Endothelial cell of umbilical vein (primary cell): ENCODE data around the gene SLC25A24. TPM values are rescaled to one million over a fixed set of nuclear protein-coding genes. Genes with fewer than 3 reads are reported as not detected.
"Not testable (repeated sequence)": the region's sequence is repeated elsewhere in the genome, so short reads cannot be mapped to it uniquely, and the experiment has no call there.

Experiments
- Bru-seq: library from RNA; stranded (reverse); fragments of 400-500 nt; gene quantifications from one replicate; lab custom pipeline; 2021; lab: Mats Ljungman, UMichigan
- BruChase-seq, 2 experiments: library from RNA; stranded (reverse); fragments of 400-500 nt; gene quantifications; one replicate each; lab custom pipeline; 2021; lab: Mats Ljungman, UMichigan
- BruUV-seq: library from RNA; stranded (reverse); fragments of 400-500 nt; replicated peaks from 2 replicates; lab custom pipeline; 2021; lab: Mats Ljungman, UMichigan
- CTCF ChIA-PET: fragments of 300-600, 350-600 bp; sonication (Branson Sonifier 250); formaldehyde crosslinking; loops from one replicate; lab custom pipeline; 2021; ENCODE audit warnings: antibody characterized with exemption, inconsistent platforms; lab: Charles Lee
- POLR2A ChIA-PET: fragments of 300-600, 350-600 bp; sonication (Branson Sonifier 250); formaldehyde crosslinking; loops from one replicate; lab custom pipeline; 2021; ENCODE audit warnings: antibody characterized with exemption, inconsistent platforms; lab: Charles Lee
- DNase-seq: peaks from one replicate; pipeline ENCODE4 v3.0.0-alpha.2; 2011; ENCODE audit warnings: low read depth, low spot score
- FAIRE-seq: peaks from 2 replicates; lab custom pipeline; 2011; peaks lifted over from hg19 to GRCh38; lab: Jason Lieb, UNC
- H2AFZ ChIP-seq: 2 replicates; pipeline ENCODE4 v1.6.0; 2012; ENCODE audit warnings: low read depth, low read length, control low read depth, inconsistent platforms
- H3K27ac ChIP-seq: 2 replicates; pipeline ENCODE4 v1.5.1; 2011; ENCODE audit warnings: low read depth, mild to moderate bottlenecking, control low read depth, low read length, moderate library complexity; ENCODE audit not compliant: insufficient read depth
- H3K27me3 ChIP-seq, 2 experiments: 2 replicates each; pipeline versions ENCODE4 v1.6.0 to v1.6.1; 2011; ENCODE audit warnings: low read length in 2 of 2, mixed read lengths in 1 of 2; ENCODE audit not compliant: control insufficient read depth in 2 of 2, insufficient read depth in 2 of 2
- H3K36me3 ChIP-seq, 2 experiments: 2 replicates in 1 of 2; 3 replicates in 1 of 2; pipeline ENCODE4 v1.5.1; 2011; ENCODE audit warnings: low read length in 2 of 2, mild to moderate bottlenecking in 1 of 2, moderate library complexity in 1 of 2; ENCODE audit not compliant: control insufficient read depth in 2 of 2, insufficient read depth in 2 of 2; ENCODE audit errors: extremely low read depth in 1 of 2
- H3K4me1 ChIP-seq: 3 replicates; pipeline ENCODE4 v1.5.1; 2011; ENCODE audit warnings: mild to moderate bottlenecking, low read length; ENCODE audit not compliant: control insufficient read depth, insufficient read depth; ENCODE audit errors: extremely low read depth
- H3K4me2 ChIP-seq: 2 replicates; pipeline ENCODE4 v1.6.1; 2011; ENCODE audit warnings: low read length, control low read depth, mixed read lengths; ENCODE audit not compliant: insufficient read depth
- H3K4me3 ChIP-seq, 3 experiments: fragments of 200-600 bp in 1 of 3; sonication (generic), shearing (Covaris generic) in 1 of 3; replicated peaks in 1 of 3; 2 replicates each; pipeline ENCODE4 v1.5.1; 2011 to 2016; ENCODE audit warnings: control low read depth in 3 of 3, low read length in 3 of 3, mild to moderate bottlenecking in 2 of 3, inconsistent platforms in 1 of 3, low read depth in 1 of 3, moderate library complexity in 1 of 3; ENCODE audit not compliant: insufficient read depth in 1 of 3
- H3K79me2 ChIP-seq: 2 replicates; pipeline ENCODE4 v1.6.0; 2012; ENCODE audit warnings: low read length, inconsistent platforms; ENCODE audit not compliant: control insufficient read depth, insufficient read depth
- H3K9ac ChIP-seq: replicated peaks from 2 replicates; pipeline ENCODE3; 2011; ENCODE audit warnings: low read length, control low read depth; ENCODE audit not compliant: insufficient read depth; ENCODE audit errors: extremely low read depth
- H3K9me1 ChIP-seq: replicated peaks from 3 replicates; pipeline ENCODE4 v1.6.0; 2011; ENCODE audit warnings: mild to moderate bottlenecking, low read length; ENCODE audit not compliant: control insufficient read depth, insufficient read depth; ENCODE audit errors: extremely low read depth
- H3K9me3 ChIP-seq: replicated peaks from 2 replicates; pipeline ENCODE4 v1.5.1; 2012; ENCODE audit warnings: low read length, inconsistent platforms; ENCODE audit not compliant: control insufficient read depth, insufficient read depth
- H4K20me1 ChIP-seq: replicated peaks from 2 replicates; pipeline ENCODE3; 2011; ENCODE audit warnings: mild to moderate bottlenecking, low read length; ENCODE audit not compliant: control insufficient read depth, insufficient read depth; ENCODE audit errors: extremely low read depth
- EZH2 ChIP-seq: IDR thresholded peaks from 2 replicates; pipeline ENCODE4 v1.6.1; 2012; ENCODE audit warnings: borderline replicate concordance, low read depth, mild to moderate bottlenecking, moderate library complexity, low read length, inconsistent platforms; ENCODE audit not compliant: severe bottlenecking
- GATA2 ChIP-seq: IDR thresholded peaks from 2 replicates; pipeline ENCODE4 v1.7.0; 2011; ENCODE audit warnings: low read depth, mild to moderate bottlenecking, moderate library complexity, mixed read lengths, low read length; ENCODE audit not compliant: insufficient read length, insufficient read depth
- POLR2AphosphoS5 ChIP-seq: IDR thresholded peaks from 2 replicates; pipeline ENCODE4 v1.6.1; 2012; ENCODE audit warnings: low read depth, mild to moderate bottlenecking, control low read depth, low read length, moderate library complexity; ENCODE audit not compliant: insufficient read depth
- dilution Hi-C: fragments of 300-500 bp; cut with MboI; formaldehyde crosslinking; loops from one replicate; pipeline ENCODE4 v1.15.0; 2019; ENCODE audit warnings: low sequenced_read_pairs; ENCODE audit not compliant: extremely low pct_ligation_motif_present
- intact Hi-C: fragments of 100-400 bp; cut with micrococcal nuclease; formaldehyde crosslinking; loops from one replicate; pipeline ENCODE4 v1.10.0; 2022
- long read RNA-seq: library from polyadenylated mRNA; stranded (forward); transcript quantifications from one replicate; pipeline ENCODE4 v2.0.0, GENCODE V29; 2021
- polyA minus RNA-seq, 3 experiments: library from RNA; depleted of rRNA, polyadenylated mRNA; stranded (reverse); fragments of >200 nt; gene quantifications; 1 replicate in 1 of 3; 2 replicates in 2 of 3; pipeline ENCODE4 v1.2.3, GENCODE V29; 2011
- polyA plus RNA-seq, 4 experiments: library from polyadenylated mRNA; depleted of rRNA in 3 of 4; stranded (reverse) in 3 of 4; unstranded in 1 of 4; fragments of >200 nt; gene quantifications; 2 replicates each; pipeline versions ENCODE4 v1.2.1 to v1.2.3, GENCODE V29; 2011 to 2012; ENCODE audit warnings: missing spikeins in 1 of 4
- total RNA-seq: library from RNA; stranded (reverse); gene quantifications from 2 replicates; pipeline ENCODE4 v1.2.3, GENCODE V29; 2021

The SLC25A24 gene
- total RNA-seq: 44.5 and 45.8 TPM in 2 replicates
- 12.9 and 16.9 TPM in 2 replicates for polyA plus RNA-seq
- 19.6 and 20.2 TPM in 2 replicates for polyA plus RNA-seq (2011; cell fraction: cytosol; rRNA removed)
- polyA plus RNA-seq (2011; cell fraction: nucleus; rRNA removed): 26.6 and 34.8 TPM in 2 replicates
- polyA plus RNA-seq (2012): 26.9 and 34.4 TPM in 2 replicates
- polyA minus RNA-seq: 31.5 and 32.2 TPM in 2 replicates
- 38.8 TPM for polyA minus RNA-seq (2011; cell fraction: cytosol; rRNA and poly(A)+ RNA removed)
- polyA minus RNA-seq (2011; cell fraction: nucleus; rRNA and poly(A)+ RNA removed): 51.9 and 57.4 TPM in 2 replicates
- percentile 96 among the genes with signal in this experiment for Bru-seq, nascent RNA
- percentile 90 among the genes with signal in this experiment for BruChase-seq, experiment 1, labeled RNA remaining after a 6-hour chase
- BruChase-seq, experiment 2, labeled RNA remaining after a 2-hour chase: percentile 90 among the genes with signal in this experiment
- long read RNA-seq, full-length matches to known transcripts: 96 of 112 reads
- long read RNA-seq, partial matches to known transcripts: 4 of 112 reads
- long read RNA-seq, other reads (novel, unspliced or antisense): 12 of 112 reads

- H3K9ac ChIP-seq: peak within 1 kb of the TSS; percentile 95
- ChIA-PET POLR2A (no interaction called here), CTCF (interaction anchor here (0.7 to 1.6 kb wide), 14 partner anchors 9 to 461 kb away, joined by 3 to 14 read pairs (median 4); partner anchors contain the start of gene HENMT1)
- peak within 1 kb of the TSS; percentile 93 for H3K27ac ChIP-seq
- dilution Hi-C loops (no loop called here), intact Hi-C loops (loop anchor here (1.0 kb wide), 1 partner anchor 492 kb away; the partner anchor contains the start of gene PRPF38B)
- TF ChIP-seq GATA2 (no peak), EZH2 (no peak), POLR2AphosphoS5 (peak; percentile 68)
- peaks cover 23% of the 10 kb centered on the region for H3K4me1 ChIP-seq
- DNase-seq: peak; percentile 73
- peaks cover 3 to 11% of the 10 kb centered on the region in 2 experiments for H3K36me3 ChIP-seq
- peak within 1 kb of the TSS; percentile 84 to 95 (median 87) for H3K4me3 ChIP-seq
- no TSS peak for BruUV-seq
- peak within 1 kb of the TSS; percentile 97 for H2AFZ ChIP-seq
- no peaks in the 10 kb centered on the region for H3K27me3 ChIP-seq
- H3K9me1 ChIP-seq: no peaks in the 10 kb centered on the region
- H3K4me2 ChIP-seq: peak within 1 kb of the TSS; percentile 99
- H3K9me3 ChIP-seq: no peaks in the 10 kb centered on the region
- H4K20me1 ChIP-seq: peaks cover 2% of the 10 kb centered on the region
- peak; percentile 50 for FAIRE-seq
- peaks cover 48% of the 10 kb centered on the region for H3K79me2 ChIP-seq
Observed at GRCh38 chr1:108199781-108200686, at the start of gene SLC25A24. SLC25A24 (minus strand) TSS chr1:108200343; CDS start chr1:108200138, 205 bp downstream.

GRCh38 chr1:108243976-108244375 is 43.8 kb upstream of the SLC25A24 start, which contains the start of gene NBPF4:
NBPF4 (minus strand) TSS chr1:108244076; CDS start chr1:108243761, 315 bp downstream.
- H3K4me1 ChIP-seq, H3K9me1 ChIP-seq, H3K4me2 ChIP-seq, H3K79me2 ChIP-seq, H3K36me3 ChIP-seq, BruUV-seq, H3K9me3 ChIP-seq, POLR2A ChIA-PET, H3K27me3 ChIP-seq, DNase-seq, H4K20me1 ChIP-seq, H3K9ac ChIP-seq, H2AFZ ChIP-seq, H3K4me3 ChIP-seq, CTCF ChIA-PET, H3K27ac ChIP-seq, intact Hi-C loops, dilution Hi-C loops, FAIRE-seq: not testable (repeated sequence)

- H2AFZ ChIP-seq, H3K9me1 ChIP-seq, POLR2A ChIA-PET, H3K9ac ChIP-seq, H3K79me2 ChIP-seq, intact Hi-C loops, CTCF ChIA-PET, H4K20me1 ChIP-seq, H3K4me3 ChIP-seq, H3K4me1 ChIP-seq, dilution Hi-C loops, BruUV-seq, H3K4me2 ChIP-seq, H3K36me3 ChIP-seq, FAIRE-seq, H3K27ac ChIP-seq, DNase-seq, H3K27me3 ChIP-seq, H3K9me3 ChIP-seq: not testable (repeated sequence)
Observed at GRCh38 chr1:108239426-108239825, 39.3 kb upstream of the SLC25A24 start.
